8988T (cell line): ENCODE data around the gene PRRC2A.
A peak's percentile ranks its signal among the peaks of the same experiment; 100 is the strongest.
"Not testable (repeated sequence)": the region's sequence is repeated elsewhere in the genome, so short reads cannot be mapped to it uniquely, and the experiment has no call there.

Experiments used
- DNase-seq: peaks from one replicate; pipeline ENCODE4 v3.0.0; 2011

The PRRC2A gene

GRCh38 chr6:31586008-31586407, 34.5 kb upstream of the PRRC2A start, which contains the start of gene LST1:
TSS of gene LST1 (plus strand) at chr6:31586277. CDS start at chr6:31587300, 1,023 bp downstream.
- DNase-seq: no peak

GRCh38 chr6:31586599-31587281, 33.8 kb upstream of the PRRC2A start:
- DNase-seq: no peak

DNA sequence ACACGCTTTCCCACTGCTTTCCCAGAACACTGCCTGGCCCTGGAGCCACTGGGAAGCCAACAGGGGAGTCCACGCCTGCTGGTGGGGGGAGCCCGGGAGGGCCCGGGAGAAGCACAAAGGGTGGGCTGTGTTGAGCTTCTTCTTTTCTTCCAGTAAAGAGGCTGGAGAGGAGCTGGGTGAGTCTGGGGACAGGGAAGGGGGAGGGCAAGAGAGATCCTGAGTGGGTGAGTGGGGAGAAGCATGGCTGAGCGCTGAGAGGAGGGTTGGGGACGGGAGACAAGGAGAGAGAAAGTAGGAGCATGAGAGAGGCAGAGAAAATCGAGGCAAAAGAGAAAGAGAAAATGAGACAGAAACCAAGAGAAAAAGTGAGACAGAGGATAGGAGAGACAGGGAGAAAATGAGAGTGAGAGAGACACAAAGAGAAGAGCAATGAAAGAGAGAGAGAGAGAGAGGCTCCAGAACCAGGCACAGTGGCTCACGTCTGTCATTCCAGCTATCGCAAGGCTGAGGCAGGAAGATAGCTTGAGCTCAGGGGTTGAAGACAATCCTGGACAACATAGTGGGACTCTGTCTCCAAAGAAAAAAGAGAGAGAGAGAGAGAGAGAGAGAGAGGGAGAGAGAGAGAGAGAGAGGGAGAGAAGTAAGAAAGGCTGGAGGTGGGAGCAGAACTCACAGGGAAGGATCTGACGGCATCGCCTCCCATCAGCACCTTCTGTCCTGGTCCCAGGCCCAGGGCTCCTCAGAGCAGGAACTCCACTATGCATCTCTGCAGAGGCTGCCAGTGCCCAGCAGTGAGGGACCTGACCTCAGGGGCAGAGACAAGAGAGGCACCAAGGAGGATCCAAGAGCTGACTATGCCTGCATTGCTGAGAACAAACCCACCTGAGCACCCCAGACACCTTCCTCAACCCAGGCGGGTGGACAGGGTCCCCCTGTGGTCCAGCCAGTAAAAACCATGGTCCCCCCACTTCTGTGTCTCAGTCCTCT, 32.4 kb upstream of the PRRC2A start:
- DNase-seq: no peak

DNA sequence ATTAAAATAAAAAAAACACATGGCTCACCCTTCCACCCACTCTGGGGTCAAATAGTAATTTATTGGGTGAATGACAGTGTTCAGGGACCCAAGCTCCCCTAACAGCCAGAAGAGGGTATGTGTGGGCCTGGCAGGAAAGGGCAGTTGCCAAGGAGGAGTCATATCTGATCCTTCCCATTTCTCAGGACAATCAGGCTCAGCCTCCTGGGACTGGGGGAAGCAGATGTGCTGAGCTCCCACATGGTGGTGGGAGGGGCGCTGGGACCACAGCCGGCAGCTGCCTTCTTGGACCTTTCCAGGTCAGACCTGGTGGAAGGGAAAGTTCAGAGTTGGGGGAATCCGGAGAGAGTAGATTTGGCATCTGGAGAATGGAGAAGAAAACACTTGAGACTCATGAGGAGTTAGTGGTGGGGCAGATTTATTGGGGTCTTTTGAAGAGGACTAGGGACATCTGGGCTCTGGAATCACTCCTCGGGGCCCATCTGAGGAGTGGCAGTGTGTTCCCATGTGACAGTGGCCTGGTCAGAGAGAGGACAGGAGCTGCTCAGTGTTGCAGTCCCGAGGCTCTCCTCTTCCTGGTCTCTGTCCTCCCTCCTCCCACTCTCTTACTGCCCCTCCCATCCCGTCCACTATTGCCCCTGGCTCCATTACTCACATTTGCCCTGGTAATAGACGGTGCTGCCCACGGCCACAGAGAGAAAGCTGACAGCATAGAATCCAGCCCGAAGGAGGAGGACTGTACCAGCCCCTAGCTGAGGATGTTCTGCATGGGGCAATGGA, 31.5 kb upstream of the PRRC2A start:
- DNase-seq: no peak

DNA sequence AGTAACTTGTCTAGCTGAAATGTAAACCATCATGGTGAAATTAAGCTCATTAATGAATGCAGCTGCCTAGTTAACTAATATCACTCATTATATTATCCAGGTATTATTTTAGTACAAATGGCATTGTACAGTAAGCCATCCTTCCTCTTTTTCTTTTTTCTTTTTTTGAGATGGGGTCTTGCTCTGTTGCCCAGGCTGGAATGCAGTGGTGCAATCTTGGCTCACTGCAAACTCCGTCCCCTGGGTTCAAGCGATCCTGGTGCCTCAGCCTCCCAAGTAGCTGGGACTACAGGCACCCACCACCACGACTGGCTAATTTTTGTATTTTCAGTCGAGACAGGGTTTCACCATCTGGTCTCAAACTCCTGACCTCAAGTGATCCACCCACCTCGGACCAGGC, 29.8 kb upstream of the PRRC2A start:
- not testable (repeated sequence) for DNase-seq

GRCh38 chr6:31592396-31592771, 28.1 kb upstream of the PRRC2A start:
- DNase-seq: no peak

DNA sequence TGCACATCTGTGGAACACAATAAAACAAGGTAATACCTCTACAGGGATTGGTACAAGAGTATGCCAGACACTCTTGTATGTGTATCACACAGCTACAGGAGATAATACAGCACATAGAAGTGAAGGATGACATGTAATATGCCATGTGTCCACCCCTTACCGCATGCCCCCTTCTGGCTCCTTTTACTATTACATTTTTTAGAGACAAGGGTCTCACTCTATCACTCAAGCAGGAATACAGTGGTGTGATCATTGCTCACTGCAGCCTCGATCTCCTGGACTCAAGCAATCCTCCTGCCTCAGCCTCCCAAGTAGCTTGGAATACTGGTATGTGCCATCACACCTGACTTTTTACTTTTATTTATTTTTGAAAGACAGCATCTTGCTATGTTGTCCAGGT, 23.5 kb upstream of the PRRC2A start:
- DNase-seq: no peak

GRCh38 chr6:31607317-31607716, 13.2 kb upstream of the PRRC2A start:
- no peak for DNase-seq

- DNase-seq: no peak
These were observed 10.8 kb upstream of the PRRC2A start for GRCh38 chr6:31609519-31610406.

DNA sequence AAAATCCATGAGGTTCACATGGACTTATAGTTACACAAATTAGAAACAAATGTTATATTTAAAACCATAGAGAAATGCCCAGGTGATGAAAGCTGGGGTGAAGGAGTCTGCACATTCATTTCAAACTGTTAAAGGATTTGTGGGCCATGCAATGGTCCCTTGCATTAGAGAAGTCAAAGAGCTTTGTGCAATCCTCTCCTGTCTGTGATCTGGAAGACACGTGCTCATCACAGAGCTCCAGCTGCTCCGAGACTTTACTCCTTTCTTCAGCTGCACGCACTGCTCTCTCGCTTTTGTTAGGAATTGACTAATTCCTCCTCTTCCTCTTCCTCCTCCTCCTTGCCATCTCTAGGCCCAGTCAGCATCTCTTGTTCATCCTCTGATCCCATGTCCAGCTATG, 9.5 kb upstream of the PRRC2A start:
- no peak for DNase-seq

DNA sequence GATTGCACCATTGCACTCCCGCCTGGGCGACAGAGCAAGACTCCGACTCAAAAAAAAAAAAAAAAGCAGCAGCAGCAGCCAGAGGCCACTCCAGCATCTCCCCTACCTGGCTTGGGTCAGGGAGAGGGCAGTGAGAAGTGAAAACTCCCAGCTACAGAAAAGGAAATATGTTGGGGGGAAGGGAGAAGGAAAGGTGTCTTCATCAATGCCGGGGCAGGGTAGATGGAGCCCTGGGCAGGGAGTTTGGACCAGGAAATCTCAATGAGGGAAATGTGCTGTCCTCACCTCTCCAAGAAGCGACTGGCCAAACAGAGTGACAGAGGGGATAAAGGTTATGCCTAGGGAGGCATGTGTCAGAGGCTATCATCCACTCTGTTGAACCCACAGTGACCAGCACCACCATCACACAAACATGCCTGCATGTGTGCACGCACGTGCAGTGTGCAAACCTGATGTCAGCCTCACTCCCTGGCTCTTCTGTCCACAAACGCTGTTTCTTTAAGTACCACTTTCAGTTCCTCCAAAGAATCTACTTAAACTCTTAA, 6.4 kb upstream of the PRRC2A start:
- DNase-seq: no peak

DNA sequence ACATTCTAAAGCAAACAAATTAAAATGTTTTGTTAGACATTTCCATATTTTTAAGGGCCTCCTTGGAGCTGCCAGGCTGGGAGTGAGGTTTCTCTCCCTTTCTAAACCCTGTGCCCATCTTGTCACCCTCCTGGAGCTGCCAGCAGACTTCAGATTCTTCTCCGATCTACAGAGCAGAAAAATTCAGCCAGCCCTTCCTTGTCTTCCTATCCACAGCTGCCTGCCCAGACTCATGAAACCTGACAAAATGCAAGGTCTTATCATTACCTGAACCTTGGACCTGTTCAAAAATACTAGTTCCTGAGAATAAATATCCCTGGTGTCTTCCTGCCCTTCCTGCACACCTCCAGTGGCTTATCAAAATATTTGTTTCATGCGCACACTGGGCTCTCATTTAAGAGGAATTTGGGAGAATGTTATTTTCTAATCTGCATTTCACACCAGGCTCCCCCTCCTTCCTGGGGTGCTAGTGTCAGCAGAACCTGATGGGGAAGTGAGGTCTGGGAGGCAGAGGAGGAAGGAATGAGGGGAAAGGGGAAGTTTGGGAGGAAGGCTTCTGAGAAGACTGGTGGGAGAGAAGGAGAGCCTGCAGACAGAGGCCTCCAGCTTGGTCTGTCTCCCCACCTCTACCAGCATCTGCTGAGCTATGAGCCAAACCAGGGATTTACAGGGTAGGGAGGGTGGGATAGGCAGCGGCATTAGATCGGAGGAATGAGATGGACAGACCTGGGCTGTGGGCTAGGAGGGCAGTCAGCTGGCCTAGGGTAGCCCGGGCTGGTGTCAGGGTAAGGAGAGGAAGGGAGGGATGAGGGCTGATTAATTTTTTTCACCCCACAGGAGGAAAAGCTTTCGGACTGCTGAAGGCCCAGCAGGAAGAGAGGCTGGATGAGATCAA, 5.6 kb upstream of the PRRC2A start, which contains the start of gene AIF1:
Gene AIF1 (plus strand): TSS at position 551 of the 895 bp plus-strand sequence. CDS start 96 bp downstream, at position 647.
- no peak for DNase-seq

GRCh38 chr6:31615748-31616147, 4.8 kb upstream of the PRRC2A start:
- DNase-seq: no peak

DNA sequence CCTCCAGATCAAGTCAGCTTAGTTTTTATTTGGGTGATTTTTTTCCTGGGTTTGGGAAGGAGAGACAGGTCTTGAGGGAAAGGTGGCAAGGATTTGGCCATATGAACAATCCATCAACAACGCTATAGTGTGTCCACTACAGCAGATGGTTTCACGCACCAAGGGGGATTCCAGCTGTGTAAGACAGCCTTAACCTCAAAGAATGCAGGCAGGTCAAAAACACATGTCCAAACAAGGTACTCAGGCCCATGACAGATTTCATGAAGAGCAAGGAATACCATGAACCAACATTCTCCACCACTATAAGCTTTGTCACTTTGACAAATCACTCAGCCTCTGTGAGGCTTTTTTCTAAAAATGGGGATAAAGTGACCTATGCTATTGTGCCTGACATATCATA, 3.5 kb upstream of the PRRC2A start:
- DNase-seq: no peak

GRCh38 chr6:31619805-31620585, 520 bp upstream of the PRRC2A start:
- DNase-seq: peak; percentile 91

GRCh38 chr6:31621320-31621939, 915 bp downstream of the PRRC2A start:
- no peak for DNase-seq

DNA sequence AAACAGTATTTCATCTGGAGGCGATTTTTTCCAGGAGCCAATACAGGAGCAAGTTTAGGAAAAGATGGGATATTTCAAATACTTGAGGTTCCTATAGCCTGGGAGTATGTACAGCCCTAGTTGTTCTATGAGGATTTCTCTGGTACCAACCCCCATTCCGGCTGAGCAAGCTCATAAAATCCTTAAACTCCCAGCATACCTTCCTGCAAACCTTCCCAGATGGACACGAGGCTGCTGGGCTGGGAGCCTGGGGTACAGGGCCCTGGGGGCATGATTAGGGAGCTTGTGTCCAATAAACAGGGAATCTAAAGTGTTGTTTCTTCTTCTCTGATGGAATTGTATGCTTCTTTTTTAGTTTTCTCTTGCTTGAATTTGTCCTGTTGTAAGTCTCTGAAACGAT, 1.5 kb downstream of the PRRC2A start:
- no peak for DNase-seq

GRCh38 chr6:31622684-31623091, 2.2 kb downstream of the PRRC2A start:
- DNase-seq: no peak

- DNase-seq: no peak
These were observed 3.6 kb downstream of the PRRC2A start for GRCh38 chr6:31624070-31624469.
